GM18517 (cell line): ENCODE measurements around the gene FCHO1.
"Not testable (repeated sequence)": the region's sequence is repeated elsewhere in the genome, so short reads cannot be mapped to it uniquely, and the experiment has no call there.

Source experiments
- ATAC-seq: cut with Tn5 transposase; IDR thresholded peaks from one replicate; pipeline ENCODE4 v1.9.1; 2021; ENCODE audit warnings: mild to moderate bottlenecking, moderate library complexity; ENCODE audit not compliant: unreplicated experiment

FCHO1 gene

DNA sequence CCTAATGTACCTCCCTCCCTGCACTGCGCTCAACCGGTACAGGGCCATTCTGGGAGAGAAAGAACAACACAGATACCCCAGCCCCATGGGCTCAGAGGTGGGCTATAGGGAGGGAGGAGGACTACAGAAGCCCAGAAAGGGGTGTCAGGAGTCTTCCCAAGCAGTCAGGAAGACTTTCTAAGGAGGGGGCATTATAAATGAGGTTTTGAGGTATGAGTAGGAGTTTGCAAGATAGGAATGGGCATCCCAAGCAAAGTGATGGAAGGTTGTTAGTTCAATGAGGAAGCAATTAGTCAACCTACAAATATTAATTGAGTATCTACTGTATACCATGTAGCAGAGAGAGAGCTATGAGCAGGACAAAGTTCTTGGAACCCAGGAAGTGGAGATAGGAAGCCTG is 37.4 kb downstream of the FCHO1 start:
- no peak for ATAC-seq

DNA sequence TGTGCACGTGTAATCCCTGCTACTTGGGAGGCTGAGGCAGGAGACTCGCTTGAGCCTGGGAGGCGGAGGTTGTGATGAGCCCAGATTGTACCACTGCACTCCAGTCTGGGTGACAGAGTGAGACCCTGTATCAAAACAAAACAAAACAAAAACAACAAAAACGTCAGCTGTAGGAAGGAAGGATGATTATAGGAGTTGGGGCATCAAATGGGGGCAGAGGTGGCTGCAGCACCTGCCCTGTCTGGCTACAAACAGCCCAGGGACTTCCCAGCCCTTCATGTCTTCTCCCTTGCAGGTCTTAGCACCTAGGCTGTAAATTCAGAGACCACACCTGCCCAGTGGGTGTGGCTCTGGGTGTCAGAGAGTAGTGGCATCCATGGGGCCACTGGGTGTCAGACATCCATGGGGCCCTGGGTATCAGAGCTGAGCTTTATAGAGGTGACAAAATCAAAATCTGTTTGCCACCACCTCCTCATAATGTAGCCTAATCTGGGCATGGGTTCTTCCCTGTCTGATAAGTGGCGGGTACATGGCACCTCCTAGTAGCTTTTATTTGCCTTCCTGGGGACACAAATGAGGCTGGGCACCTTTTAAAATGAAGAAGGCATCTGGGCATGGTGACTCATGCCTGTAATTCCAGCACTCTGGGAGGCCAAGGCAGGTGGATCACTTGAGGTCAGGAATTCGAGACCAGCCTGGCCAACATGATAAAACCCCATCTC is 38.9 kb downstream of the FCHO1 start:
- no peak for ATAC-seq

DNA sequence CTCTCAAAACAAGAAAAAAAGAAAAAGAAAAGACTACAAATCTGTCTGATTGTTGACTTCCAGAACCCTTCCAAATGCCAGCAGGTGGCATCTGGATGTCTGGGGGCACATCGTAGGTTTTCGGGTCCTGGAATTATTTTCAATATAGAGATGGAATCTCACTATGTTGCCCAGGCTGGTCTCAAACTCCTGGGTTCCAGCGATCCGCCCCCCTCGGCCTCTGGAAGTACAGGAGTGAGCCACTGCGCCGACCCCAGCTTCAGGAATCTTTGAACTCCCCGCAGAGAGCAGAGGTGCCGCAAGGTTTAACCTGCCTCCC is 43.1 kb downstream of the FCHO1 start:
- ATAC-seq = no peak

DNA sequence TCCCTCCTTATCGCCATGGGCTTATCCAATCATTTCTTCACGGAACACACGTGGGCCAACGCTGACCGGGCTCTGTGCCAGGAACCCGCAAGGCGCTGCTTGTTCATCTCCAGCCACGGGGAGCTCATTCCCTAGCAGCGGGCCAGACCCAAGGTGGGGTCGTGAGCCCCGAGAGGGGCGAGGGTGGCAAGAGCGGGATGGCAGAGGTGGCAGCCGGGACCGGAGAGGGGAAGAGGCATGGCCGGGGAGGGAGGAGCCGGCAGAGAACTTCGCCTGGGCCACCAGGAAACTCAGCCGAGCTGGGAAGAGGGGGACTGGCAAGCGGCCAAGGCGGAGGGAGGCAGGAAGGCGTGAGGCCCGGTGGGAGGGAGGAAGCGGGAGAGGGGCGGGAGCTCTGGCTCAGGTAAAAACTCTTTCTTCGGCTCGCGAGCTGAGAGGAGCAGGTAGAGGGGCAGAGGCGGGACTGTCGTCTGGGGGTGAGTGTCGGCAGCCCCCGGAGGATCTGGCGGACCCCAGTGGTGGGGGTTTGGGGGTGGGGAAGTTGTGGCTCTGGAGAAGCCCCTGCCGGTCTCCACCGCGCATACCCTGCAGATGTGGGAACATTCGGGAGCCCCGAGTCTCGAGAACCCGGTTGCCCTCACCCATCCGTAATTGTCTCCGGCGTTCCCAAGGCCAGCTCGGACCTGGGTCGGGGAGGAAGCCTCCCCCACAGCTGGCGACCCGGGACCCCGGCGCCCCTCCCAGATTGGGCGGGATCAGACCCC is 43.6 kb downstream of the FCHO1 start, which contains the start of gene B3GNT3:
TSS of gene B3GNT3 (plus strand) at position 408 of the 764 bp plus-strand sequence. CDS start 12,670 bp downstream, outside the sequence.
- ATAC-seq = no peak

DNA sequence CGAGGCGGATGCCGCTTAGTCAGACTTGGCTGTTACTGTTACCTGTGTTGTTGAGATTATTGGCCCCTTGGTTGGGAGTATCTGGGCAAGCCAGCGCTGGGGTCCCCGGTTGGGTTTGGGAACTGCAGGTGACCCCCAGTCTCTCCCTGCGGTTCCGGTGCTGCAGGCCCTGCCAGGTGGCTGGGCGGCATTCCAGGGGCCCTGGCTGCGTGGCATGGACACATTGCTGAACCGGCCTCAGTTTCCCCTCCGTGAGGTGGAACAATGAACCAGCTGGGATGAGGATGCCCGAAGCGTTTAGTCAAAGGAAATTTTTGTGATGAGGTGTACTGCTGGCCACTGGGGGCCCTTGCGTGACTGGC is 44.2 kb downstream of the FCHO1 start:
- no peak for ATAC-seq

DNA sequence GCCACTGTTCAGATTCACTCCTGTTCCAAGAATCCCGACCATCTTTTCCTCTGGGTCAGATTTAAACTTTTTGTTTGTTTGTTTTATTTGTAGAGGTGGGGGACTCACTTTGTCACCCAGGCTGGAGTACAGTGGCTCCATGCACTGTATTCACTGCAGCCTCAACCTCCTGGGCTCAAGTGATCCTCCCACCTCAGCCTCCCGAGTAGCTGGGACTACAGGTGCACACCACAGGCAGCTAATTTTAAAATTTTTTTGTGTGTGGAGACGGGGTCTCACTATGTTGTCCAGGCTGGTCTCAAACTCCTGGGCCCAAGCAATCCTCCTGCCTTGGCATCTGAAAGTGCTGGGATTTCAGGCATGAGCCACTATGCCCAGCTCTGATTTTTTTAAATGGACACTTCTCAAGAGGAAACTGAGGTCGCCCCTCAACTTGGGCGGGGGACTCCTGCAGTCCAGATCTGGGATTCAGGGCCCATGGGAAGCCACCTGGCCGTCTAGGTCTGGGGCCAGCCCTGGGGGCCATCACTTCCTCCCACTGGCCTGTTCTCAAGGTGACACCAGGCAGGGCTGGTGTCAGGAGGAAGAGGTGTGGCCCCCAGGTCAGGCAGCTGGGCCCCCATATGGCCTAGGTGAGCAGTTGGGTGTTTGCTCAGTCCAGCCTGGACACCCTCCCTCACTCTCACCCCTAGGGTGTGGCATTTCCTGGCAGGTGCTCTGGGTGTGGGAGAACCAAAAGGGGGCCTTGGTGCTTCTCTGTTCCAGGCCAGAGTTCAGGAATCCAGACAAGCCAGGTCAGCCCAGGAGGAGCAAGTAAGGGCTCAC is 44.9 kb downstream of the FCHO1 start:
- no peak for ATAC-seq

DNA sequence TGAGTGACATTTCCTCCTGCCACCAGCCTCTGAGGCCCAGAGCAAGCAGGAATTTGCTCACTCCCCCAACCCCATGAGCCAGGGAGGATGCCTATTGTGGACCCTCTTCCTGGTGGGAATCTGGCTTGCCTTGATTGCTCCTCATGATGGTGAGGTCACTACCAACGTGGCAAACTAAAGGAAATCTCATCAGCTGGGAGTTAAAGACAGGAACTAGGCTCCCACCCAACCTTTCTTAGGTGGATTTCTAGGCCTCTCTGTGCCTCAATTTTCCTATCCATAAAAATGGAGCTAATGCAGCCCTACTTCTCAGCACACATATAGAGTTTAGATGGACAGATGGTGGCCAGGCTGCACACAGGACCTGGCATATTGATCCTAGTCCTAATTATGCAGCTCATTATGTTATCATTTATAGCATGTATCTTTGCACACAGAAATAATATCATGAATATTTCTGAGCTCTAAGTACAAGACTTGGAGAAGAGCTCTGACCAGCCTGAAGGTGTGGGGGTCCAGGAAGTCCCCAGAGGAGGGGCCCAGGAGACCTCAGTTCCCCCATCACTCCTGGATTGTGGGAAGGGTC is 45.7 kb downstream of the FCHO1 start:
- ATAC-seq = no peak

DNA sequence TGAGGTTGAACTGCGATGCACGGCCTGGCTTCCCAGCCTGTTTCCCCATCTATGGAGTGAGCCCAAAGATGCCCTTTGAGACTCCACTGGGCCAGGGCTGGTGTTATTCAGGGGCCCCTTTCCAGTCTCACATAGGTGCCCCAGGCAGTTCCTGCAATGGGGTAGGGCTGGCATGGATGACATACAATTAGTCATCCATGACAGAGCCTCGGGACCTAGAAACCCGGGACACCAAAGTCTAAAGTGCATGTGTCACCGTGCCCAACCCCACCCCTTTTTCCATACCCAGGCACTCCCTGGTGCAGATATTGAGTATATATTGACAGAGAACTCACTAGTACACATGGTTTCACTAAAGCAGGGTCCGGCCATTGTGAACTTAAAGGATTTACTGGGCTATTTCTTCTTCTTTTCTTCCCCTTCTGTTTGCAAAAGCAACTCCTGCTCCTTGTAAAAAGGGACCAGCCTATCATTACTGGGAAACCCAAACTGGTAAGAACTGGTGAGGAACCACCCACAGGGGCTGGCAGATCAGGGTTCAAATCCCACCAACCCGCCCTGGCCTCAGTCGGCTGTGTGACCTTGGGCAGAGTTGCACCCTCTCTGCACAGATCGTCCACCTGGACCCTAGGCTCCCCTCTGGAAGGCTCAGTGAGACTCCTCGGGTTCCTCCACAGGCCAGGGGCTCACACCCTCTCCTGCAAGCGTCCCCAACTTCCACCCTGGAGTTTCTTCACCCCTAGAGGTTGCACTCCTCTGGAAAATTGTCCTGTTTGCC is 46.3 kb downstream of the FCHO1 start:
- ATAC-seq = no peak

DNA sequence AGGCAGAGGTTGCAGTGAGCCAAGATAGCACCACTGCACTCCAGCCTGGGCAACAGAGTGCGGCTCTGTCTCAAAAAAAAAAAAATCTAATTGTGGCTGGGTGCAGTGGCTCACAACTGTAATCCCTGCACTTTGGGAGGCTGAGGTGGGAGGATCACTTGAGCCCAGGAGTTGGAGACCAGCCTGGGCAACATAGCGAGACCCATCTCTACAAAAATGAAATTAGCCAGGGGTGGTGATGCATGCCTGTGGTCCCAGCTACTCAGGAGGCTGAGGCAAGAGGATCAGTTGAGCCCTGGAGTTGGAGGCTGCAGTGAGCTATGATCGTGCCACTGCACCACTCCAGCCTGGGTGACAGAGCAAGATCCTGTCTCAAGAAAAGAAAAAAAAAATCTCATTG is 47.3 kb downstream of the FCHO1 start:
- ATAC-seq = not testable (repeated sequence)

DNA sequence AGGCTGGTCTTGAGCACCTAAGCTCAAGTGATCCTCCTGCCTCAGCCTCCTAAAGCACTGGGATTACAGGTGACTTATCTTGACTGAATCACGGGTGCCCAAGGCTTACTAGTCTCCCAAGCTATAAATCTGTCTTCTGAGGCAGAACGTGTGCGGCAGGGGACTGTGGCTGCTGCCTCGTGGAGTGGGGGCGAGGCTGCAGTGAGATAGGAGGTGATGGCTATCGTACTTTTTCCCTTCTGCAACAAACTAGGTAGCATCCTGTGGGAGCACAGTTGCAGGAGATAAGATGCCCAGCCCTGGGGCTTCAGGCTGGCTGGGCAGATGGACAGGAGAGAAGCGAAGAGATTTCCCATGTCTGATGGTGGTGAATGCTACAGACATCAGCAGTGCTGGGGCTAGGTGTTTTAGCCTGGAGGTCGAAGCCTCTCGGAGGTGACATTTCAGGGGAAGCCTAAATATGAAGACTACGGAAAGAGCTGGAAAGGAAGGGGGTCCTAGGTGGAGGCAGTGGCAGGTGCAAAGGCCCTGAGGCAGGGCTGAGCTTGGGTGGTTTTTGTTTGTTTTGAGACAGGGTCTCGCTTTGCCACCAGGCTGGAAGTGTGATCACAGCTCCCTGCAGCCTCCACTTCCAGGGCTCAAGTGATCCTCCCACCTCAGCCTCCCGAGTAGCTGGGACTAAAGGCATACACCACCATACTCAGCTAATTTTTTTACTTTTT is 51.0 kb downstream of the FCHO1 start:
- no peak for ATAC-seq

DNA sequence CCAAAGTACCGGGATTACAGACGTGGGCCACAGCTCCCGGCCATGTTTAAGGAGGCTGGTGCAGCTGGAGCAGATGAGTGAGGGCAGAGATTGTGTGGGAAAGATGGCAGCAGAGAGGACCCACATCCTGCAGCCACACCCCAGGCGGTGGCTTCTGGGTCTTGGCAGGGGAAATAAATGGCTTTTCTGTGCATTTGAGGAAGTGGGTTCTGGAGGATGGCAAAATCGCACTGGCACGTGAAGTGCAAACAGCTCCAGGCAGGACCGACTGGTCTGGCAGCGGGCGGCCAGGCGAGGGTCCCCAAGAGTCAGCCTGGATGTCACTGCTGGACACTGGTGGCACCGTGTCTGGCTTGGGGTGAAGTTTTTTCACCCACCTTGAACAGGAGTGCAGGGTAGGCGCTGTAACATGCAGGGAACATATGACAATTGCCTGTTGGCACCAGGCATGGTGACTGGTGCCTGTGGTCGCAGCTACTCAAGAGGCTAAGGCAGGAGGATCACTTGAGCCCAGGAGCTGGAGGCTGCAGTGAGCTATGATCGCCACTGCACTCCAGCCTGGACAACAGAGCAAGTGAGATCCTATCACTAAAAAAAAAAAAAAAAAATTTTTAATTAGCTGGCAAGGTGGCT is 52.1 kb downstream of the FCHO1 start:
- no peak for ATAC-seq

DNA sequence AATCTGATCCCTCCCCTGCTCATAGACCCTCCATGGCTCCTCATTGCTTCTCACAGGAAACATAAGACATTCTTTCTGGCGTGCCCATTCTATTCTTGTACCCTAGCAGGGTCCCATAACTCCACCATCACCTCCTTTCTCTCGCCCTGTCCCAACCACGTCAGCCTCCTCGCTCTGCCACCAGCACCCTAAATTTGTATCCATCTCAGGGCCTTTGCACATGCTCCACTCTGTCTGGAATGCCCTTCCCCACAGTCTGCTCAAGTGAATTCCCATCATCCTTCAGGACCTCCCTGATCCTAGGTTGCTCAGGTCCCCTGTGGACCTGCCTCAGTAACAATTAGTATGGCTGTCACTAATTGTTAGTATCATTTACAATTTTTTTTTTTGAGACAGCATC is 54.1 kb downstream of the FCHO1 start:
- no peak for ATAC-seq

DNA sequence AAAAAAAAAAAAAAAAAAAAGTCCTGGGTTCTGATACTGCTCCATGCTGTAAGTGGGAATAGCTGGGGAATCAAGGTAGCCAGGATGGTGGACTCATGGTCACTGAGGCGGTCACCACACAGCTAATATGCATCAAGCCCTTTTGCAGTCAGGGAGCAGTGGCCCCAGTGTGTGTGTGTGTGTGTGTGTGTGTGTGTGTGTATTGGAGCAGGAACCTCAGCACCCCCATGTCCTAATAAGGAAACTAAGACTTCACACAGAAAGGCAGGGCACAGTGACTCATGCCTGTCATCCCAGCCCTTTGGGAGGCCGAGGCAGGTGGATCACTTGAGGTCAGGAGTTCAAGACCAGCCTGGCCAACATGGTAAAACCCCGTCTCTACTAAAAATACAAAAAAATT is 55.7 kb downstream of the FCHO1 start:
- ATAC-seq = no peak

DNA sequence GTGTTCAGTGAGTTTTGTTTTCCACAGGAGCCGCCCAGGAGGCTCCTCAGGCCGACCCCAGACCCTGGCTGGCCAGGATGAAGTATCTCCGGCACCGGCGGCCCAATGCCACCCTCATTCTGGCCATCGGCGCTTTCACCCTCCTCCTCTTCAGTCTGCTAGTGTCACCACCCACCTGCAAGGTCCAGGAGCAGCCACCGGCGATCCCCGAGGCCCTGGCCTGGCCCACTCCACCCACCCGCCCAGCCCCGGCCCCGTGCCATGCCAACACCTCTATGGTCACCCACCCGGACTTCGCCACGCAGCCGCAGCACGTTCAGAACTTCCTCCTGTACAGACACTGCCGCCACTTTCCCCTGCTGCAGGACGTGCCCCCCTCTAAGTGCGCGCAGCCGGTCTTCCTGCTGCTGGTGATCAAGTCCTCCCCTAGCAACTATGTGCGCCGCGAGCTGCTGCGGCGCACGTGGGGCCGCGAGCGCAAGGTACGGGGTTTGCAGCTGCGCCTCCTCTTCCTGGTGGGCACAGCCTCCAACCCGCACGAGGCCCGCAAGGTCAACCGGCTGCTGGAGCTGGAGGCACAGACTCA is 56.5 kb downstream of the FCHO1 start:
- ATAC-seq = no peak

DNA sequence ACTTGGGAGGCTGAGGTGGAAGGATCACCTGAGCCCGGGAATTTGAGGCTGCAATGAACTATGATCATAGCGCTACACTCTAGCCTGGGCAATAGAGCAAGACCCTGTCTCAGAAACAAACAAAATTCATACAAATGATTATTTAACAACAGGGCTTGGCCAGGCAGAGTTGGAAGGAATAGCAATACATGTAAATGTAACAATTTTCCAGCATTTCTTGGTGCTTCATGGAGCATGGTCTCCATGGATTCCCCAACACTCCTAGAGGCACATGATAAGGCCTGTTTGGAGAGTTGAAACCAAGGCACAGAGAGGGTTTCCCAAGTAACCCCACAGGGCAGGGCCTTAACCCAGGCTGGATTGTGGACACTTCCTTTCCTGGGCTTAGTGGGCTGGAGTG is 59.8 kb downstream of the FCHO1 start:
- no peak for ATAC-seq

DNA sequence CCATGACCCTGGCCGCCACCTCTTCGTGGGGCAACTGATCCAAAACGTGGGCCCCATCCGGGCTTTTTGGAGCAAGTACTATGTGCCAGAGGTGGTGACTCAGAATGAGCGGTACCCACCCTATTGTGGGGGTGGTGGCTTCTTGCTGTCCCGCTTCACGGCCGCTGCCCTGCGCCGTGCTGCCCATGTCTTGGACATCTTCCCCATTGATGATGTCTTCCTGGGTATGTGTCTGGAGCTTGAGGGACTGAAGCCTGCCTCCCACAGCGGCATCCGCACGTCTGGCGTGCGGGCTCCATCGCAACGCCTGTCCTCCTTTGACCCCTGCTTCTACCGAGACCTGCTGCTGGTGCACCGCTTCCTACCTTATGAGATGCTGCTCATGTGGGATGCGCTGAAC is 60.4 kb downstream of the FCHO1 start:
- no peak for ATAC-seq

DNA sequence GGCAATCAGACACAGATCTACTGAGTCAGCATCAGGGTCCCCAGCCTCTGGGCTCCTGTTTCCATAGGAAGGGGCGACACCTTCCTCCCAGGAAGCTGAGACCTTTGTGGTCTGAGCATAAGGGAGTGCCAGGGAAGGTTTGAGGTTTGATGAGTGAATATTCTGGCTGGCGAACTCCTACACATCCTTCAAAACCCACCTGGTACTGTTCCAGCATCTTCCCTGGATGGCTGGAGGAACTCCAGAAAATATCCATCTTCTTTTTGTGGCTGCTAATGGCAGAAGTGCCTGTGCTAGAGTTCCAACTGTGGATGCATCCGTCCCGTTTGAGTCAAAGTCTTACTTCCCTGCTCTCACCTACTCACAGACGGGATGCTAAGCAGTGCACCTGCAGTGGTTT is 60.8 kb downstream of the FCHO1 start:
- no peak for ATAC-seq

DNA sequence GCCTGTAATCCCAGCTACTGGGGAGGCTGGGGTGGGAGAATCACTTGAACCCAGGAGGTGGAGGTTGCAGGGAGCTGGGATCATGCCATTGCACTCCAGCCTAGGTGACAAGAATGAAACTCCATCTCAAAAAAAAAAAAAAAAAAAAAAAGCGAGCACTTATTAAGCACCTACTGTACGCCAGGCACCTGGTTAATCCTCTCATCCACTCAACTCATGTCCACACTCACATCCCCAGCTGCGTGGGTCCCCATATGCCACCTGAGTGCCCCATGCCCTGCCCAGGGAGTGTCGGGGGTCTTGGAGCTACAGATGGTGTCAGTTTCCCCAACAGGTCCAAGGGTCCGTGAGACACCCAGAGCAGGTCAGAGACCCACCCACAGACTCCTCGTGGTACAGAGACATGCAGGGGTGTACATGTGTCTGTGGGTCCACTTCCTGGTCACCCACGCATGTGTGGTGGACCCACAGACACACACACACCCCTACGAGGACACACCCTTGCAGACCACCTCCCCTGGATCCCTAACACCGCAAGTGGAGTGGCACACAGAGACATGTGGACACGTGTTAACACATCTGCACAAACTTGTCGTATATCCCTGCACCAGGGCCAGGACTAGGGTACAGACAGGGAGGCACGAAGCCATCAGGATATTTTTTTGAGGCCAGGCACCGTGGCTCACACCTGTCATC is 66.5 kb downstream of the FCHO1 start:
- ATAC-seq = no peak

DNA sequence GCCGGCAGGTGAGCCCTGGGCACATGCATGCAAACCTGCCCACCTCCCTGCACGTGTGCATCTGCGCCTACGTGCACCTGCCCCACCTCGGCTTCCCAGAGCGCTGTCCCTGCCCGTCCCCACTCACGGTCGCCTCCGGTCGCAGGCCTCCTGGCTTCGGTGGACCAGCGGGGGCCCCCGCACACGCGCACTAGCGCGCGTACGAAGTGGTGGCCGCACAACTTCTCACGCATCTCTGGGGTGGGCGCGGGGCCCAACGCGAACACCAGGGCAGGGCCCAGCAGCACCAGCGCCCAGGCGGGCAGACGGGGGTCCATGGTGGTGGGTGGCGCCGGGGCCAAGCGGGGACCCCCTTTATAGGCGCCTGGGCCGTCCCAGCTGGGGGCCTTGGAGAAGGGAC is 69.9 kb downstream of the FCHO1 start, which contains the start of gene INSL3:
TSS of gene INSL3 (minus strand) at position 330 of the 400 bp plus-strand sequence. CDS start at position 317, 13 bp downstream.
- ATAC-seq = no peak
